GM12874 (cell line): ENCODE data around the gene PLAU.

Experiments used
- TF ChIP-seq, protein P1 (sequence below): IDR thresholded peaks from 2 replicates; pipeline ENCODE4 v1.5.1; 2011; ENCODE audit warnings: low read depth, mild to moderate bottlenecking, control low read depth, low read length, moderate library complexity; ENCODE audit not compliant: insufficient read depth

PLAU gene

DNA sequence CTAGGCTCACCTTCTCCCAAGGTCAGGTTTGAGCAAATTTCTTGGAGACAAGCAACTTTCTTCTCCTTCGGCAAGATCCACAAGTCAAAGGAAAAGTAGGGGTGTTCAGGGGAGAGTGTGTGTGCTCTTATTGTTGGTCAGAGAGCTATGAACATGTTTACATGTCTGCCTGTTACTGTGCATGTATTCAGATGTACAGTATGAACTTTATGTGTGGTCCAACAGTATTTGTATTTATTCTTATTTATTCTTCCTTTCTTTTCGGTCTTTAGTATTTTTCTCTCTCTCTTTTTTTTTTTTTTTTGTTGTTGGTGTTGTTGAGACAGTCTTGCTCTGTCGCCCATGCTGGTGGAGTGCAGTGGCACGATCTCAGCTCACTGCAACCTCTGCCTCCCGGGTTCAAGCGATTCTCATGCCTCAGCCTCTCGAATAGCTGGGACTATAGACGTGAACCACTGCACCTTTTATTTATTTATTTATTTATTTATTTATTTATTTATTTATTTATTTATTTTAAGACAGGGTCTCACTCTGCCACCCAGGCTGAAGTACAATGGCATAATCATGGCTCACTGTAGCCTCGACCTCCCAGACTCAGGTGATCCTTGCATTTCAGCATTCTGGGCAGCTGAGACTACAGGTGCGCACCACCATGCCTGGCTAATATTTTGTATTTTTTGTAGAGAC is 38.2 kb downstream of the PLAU start:
- TF ChIP-seq, protein P1, sequence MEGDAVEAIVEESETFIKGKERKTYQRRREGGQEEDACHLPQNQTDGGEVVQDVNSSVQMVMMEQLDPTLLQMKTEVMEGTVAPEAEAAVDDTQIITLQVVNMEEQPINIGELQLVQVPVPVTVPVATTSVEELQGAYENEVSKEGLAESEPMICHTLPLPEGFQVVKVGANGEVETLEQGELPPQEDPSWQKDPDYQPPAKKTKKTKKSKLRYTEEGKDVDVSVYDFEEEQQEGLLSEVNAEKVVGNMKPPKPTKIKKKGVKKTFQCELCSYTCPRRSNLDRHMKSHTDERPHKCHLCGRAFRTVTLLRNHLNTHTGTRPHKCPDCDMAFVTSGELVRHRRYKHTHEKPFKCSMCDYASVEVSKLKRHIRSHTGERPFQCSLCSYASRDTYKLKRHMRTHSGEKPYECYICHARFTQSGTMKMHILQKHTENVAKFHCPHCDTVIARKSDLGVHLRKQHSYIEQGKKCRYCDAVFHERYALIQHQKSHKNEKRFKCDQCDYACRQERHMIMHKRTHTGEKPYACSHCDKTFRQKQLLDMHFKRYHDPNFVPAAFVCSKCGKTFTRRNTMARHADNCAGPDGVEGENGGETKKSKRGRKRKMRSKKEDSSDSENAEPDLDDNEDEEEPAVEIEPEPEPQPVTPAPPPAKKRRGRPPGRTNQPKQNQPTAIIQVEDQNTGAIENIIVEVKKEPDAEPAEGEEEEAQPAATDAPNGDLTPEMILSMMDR: no peak

DNA sequence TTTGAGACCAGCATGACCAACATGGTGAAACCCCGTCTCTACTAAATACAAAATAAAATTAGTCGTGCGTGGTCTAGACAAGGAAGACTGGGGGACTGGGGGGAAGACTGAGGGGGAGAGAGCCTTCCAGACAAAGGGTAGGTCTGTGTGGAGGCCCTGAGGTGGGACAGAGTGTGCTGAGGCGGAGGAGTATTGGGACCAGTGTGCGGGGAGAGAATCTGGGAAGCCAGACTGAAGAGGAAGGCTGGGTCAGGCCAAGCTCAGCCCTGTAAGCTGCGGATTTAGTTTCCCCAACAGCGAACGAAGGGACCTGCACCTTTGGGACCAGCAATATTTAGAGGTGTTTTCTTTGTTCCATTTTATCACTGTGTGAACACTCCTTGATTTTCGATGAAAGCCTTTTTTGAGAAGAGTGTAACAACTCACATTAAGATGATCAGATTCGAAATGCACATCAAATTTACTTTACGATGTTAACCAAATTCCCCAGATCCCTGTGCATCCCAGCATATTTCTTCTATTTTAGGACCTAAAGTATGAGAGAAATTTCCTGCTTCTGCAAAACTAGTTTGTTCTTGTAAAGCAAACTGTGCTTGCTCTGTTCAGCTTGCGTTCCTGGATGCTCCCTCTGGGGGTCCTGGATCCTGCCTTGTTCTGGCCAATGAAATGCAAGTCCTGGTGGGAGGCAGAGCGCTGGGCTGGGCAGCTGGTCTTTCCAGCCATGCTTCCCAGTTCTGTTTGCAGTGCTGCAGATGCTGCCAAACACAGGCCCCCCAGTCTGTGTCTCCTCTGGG is 39.4 kb downstream of the PLAU start:
- TF ChIP-seq, protein P1: no peak

DNA sequence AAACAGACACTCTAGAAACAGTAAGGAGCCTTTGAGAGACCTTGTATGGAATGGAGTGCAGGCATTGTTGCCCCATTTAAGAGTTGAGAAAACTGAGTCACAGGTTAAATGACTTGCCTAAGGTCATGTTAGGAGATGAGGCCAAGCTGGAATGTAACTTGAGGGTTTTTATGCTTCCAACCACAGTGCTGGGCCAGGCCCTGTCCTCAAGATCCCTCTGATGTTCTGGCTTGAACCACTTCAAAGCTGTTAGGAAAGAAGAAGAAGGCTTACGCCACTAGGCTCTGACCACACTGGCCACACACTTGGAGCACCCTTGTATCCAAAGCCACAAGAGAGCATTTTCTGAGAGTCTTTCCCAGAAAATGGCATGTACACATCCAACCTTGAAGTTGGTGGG is 42.7 kb downstream of the PLAU start:
- TF ChIP-seq, protein P1: no peak

DNA sequence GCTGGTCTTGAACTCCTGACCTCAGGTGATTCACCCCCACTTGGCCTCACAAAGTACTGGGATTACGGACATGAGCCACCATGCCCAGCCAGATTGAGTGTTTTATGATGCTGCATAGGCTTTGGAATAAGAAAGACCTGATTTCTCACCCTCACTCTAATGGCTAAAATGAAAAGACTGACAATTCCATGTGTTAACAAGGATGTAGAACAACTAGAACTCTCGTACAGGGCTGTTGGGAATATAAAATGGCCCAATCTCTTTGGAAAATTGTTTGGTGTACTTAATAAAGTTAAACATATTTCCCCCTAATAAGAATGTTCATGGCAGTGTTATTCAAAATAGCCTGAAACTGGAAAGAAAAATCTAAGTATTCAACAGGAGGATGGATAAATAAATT is 43.8 kb downstream of the PLAU start:
- TF ChIP-seq, protein P1: no peak

DNA sequence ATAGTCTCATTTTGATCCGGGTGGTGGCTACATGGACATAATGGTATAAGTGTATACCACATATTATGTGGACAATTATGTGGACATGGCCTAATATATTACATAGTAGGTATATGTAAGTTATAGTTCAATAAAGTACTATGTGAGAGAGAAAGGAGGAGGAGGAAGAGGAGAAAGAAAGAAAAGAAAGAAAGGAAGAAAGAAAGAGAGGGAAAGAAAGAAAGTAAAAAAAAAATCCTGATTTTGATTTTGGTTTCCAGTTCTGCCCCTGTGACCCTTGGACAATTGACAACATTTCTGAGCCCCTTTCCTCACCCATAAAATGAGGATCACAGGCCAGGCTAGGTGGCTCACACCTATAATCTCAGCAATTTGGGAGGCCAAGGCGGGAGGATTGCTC is 44.8 kb downstream of the PLAU start:
- TF ChIP-seq, protein P1: no peak

DNA sequence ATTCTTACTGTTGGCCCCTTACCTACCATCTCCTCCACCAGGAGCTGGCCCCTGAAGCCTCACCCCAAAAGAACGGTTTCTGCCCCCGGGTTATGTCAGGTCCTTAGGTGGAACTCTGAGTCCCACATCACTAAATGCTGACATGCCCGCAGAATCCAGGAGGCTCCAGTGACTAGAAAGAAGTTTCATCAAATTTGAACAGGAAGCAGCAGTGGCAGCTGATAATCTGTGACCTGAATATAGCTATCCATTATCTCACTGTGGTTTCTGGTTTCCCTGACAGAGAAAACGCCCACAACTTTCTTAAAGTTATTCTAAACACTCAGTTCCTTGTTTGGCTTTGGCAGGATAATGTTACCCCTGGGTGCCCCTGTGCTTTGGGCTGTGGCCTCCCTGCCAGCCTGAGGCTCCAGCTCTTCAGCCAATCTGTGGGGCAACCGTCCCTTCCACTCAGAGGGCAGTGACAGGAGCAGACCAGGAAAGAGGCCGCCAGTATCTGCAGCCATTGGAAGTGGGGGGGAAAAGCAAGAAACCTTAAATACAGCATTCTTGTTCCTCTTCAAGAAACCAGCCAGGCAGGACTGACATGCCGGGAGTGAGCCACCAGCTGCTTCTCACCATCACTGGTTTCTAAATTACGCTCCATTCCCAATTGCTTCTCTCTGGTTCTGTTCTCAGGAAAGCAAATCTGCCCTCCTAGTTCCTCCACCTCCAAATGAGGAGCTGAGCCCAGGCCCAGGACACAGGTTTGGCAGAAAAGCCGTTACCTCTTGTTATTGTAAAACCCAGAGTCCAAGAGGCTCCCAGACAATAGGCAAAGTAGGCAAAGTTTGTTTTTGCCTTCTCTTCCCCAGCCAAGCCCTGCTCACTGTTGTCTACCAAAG is 45.8 kb downstream of the PLAU start:
- TF ChIP-seq, protein P1: no peak
